ENCODE results near the gene NPTN. TPM values are rescaled to one million over a fixed set of nuclear protein-coding genes. Genes with fewer than 3 reads are reported as not detected.

NPTN gene
- total and polyA plus RNA-seq, 2 experiments from 2014 or later, result 56.3 to 113 TPM

GRCh38 chr15:73597036-73597638 lies 36.1 kb downstream of the NPTN start (continued):
- no peak for TF ChIP-seq ZNF462 (CRISPR knock-in tag; IDR thresholded peaks at IDR 0.05)
- TF ChIP-seq REST (IDR thresholded peaks at IDR 0.05; ENCODE audit: unreplicated experiment), result no peak

GRCh38 chr15:73596174-73596573 lies 37.0 kb downstream of the NPTN start:
- Mint-ChIP-seq H3K36me3 (ENCODE audit: low read depth) (0 out of 3 replicates have a peak, but pooled peaks cover 8% of the 10 kb centered on the region), H3K4me3 (no peak overlapping the region), H3K9me3 (no peaks in the 10 kb centered on the region), H3K4me1 (peaks cover 51% of the 10 kb centered on the region), H3K27ac (no peak overlapping the region), H3K27me3 (ENCODE audit: insufficient read depth, low read depth, poor library complexity) (peaks cover 2% of the 10 kb centered on the region)
- Histone ChIP-seq H3K27me3 (ENCODE audit: insufficient read depth) (no peaks in the 10 kb centered on the region), H3K4me3 (no peak overlapping the region), H3K9me2 (ENCODE audit: insufficient read depth) (no peaks in the 10 kb centered on the region), H3K4me1 (ENCODE audit: insufficient read depth) (peaks cover 52% of the 10 kb centered on the region), H3K4me2 (no peak overlapping the region), H4K20me1 (replicated peaks; ENCODE audit: insufficient read depth) (peaks cover 77% of the 10 kb centered on the region), H3K27ac (ENCODE audit: low read depth) (no peak overlapping the region), H3K79me2 (replicated peaks; ENCODE audit: insufficient read depth) (peaks cover 99% of the 10 kb centered on the region), H3F3A (replicated peaks; ENCODE audit: low read depth) (no peaks in the 10 kb centered on the region), H3K36me3 (ENCODE audit: insufficient read depth) (peaks cover 9% of the 10 kb centered on the region; the same call in 1 of the 2 replicates), H2AFZ (no peak overlapping the region)
- DNase-seq (ENCODE audit: low spot score) (no peak), ATAC-seq (no peak)
- TF ChIP-seq CTCF (conservative IDR thresholded peaks at IDR 0.05; ENCODE audit: low read depth in 2 of 2) (no peak), ZNF331 (CRISPR knock-in tag; IDR thresholded peaks at IDR 0.05; ENCODE audit: low read depth) (no peak), JUNB (IDR thresholded peaks at IDR 0.05; ENCODE audit: unreplicated experiment) (no peak), CREB1 (CRISPR knock-in tag; IDR thresholded peaks at IDR 0.05; ENCODE audit: low read depth) (no peak)

Data from GM23338 (cell line).